Activated naive CD4-positive, alpha-beta T cell treated with anti-CD3 and anti-CD28 coated beads, Interleukin-2, amount 10 ng/mL, durations not matched to agents 7 days and 5 days (primary cell): ENCODE results near the gene ATG3.
"Not testable (repeated sequence)": the region's sequence is repeated elsewhere in the genome, so short reads cannot be mapped to it uniquely, and the experiment has no call there.

ENCODE experiments used
- CTCF ChIA-PET: fragments of 350-600 bp; sonication (Branson Sonifier 250); formaldehyde crosslinking; loops from one replicate; lab custom pipeline; 2021; ENCODE audit warnings: antibody characterized with exemption; lab: Charles Lee
- DNase-seq: peaks from one replicate; pipeline ENCODE4 v3.0.0-alpha.2; 2020
- H3K27ac Mint-ChIP-seq: one replicate; pipeline ENCODE4 v1.8.0; 2021; ENCODE audit warnings: mild to moderate bottlenecking, moderate library complexity, mixed read lengths
- H3K27me3 Mint-ChIP-seq: one replicate; pipeline ENCODE4 v1.8.0; 2021; ENCODE audit warnings: mild to moderate bottlenecking, mixed read lengths
- H3K36me3 Mint-ChIP-seq: one replicate; pipeline ENCODE4 v1.8.0; 2021; ENCODE audit warnings: mixed read lengths
- H3K4me1 Mint-ChIP-seq: one replicate; pipeline ENCODE4 v1.8.0; 2021; ENCODE audit warnings: mixed read lengths
- H3K4me3 Mint-ChIP-seq: one replicate; pipeline ENCODE4 v1.8.0; 2021; ENCODE audit warnings: mild to moderate bottlenecking, moderate library complexity, mixed read lengths
- H3K9me3 Mint-ChIP-seq: one replicate; pipeline ENCODE4 v1.8.0; 2021; ENCODE audit warnings: mixed read lengths

ATG3 gene

DNA sequence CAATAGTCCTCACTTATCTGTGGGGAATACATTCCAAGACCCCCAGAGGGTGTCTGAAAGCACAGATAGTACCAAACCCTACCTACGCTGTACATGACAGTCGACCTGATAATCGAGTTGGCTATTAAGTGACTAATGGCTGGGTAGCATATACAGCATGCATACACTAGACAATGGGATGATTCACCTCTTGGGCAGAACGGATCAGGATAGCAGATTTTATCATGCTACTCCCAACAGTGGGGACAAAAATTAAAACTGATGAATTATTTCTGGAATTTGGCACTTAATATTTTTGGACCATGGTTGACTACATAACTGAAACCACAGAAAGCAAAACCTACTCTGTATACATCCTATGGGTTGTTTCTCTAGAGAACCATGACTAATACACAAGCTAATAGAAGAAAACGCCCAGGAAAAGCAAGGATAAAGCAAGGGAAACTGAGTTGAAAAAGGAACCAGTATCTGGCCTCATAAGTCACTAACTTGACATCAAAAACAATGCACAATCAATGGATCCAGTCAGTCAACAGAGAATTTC lies 15.5 kb downstream of the ATG3 start:
- Mint-ChIP-seq H3K4me3 (no peak overlapping the region), H3K36me3 (peaks cover 41% of the 10 kb centered on the region), H3K4me1 (no peaks in the 10 kb centered on the region), H3K27ac (no peak overlapping the region), H3K9me3 (no peaks in the 10 kb centered on the region), H3K27me3 (no peaks in the 10 kb centered on the region)
- DNase-seq, result no peak
- CTCF ChIA-PET, result no interaction called here

GRCh38 chr3:112539825-112540650 lies 21.7 kb downstream of the ATG3 start:
- Mint-ChIP-seq H3K27ac (no peak overlapping the region), H3K36me3 (peaks cover 55% of the 10 kb centered on the region), H3K4me3 (no peak overlapping the region), H3K9me3 (no peaks in the 10 kb centered on the region), H3K4me1 (peaks cover 7% of the 10 kb centered on the region), H3K27me3 (no peaks in the 10 kb centered on the region)
- CTCF ChIA-PET, result no interaction called here
- no peak for DNase-seq

GRCh38 chr3:112531358-112531781 lies 30.4 kb downstream of the ATG3 start:
- Mint-ChIP-seq H3K36me3 (peaks cover 42% of the 10 kb centered on the region), H3K27me3 (no peaks in the 10 kb centered on the region), H3K4me3 (no peak overlapping the region), H3K4me1 (no peaks in the 10 kb centered on the region), H3K9me3 (no peaks in the 10 kb centered on the region), H3K27ac (no peak overlapping the region)
- CTCF ChIA-PET, result interaction anchor here (0.8 to 1.5 kb wide), 8 partner anchors 13 to 420 kb away, joined by 3 to 13 read pairs (median 4); partner anchors contain the start of gene SLC9C1
- no peak for DNase-seq

- Mint-ChIP-seq H3K27me3 (no peaks in the 10 kb centered on the region), H3K4me1 (no peaks in the 10 kb centered on the region), H3K27ac (no peak overlapping the region), H3K4me3 (no peak overlapping the region), H3K9me3 (no peaks in the 10 kb centered on the region), H3K36me3 (peaks cover 40% of the 10 kb centered on the region)
- no peak for DNase-seq
- CTCF ChIA-PET, result interaction anchor here (0.7 to 1.5 kb wide), 9 partner anchors 12 to 420 kb away, joined by 3 to 13 read pairs (median 4); partner anchors contain the start of gene SLC9C1
These were observed 31.2 kb downstream of the ATG3 start for GRCh38 chr3:112530573-112530972.

DNA sequence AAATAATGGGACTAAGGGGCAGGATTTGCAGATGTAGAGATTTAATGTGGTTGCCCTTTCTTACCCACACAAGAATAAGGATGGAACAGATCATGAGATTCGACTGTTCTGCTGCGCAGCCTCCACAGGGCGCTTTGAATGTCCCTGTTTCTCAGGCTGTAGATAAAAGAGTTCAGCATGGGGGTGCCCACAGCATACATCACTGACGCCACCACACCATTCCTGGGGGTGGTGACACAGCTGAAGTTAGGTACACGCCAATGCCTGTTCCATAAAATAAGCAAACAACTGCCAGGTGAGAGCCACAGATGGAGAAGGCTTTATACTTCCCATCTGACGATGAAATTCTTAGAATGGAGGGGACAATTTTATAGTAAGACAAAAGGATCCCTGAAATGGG lies 37.6 kb downstream of the ATG3 start:
- H3K4me3 Mint-ChIP-seq, DNase-seq, CTCF ChIA-PET, H3K9me3 Mint-ChIP-seq, H3K27ac Mint-ChIP-seq, H3K4me1 Mint-ChIP-seq, H3K27me3 Mint-ChIP-seq: not testable (repeated sequence)
- peaks cover 12% of the 10 kb centered on the region for H3K36me3 Mint-ChIP-seq

DNA sequence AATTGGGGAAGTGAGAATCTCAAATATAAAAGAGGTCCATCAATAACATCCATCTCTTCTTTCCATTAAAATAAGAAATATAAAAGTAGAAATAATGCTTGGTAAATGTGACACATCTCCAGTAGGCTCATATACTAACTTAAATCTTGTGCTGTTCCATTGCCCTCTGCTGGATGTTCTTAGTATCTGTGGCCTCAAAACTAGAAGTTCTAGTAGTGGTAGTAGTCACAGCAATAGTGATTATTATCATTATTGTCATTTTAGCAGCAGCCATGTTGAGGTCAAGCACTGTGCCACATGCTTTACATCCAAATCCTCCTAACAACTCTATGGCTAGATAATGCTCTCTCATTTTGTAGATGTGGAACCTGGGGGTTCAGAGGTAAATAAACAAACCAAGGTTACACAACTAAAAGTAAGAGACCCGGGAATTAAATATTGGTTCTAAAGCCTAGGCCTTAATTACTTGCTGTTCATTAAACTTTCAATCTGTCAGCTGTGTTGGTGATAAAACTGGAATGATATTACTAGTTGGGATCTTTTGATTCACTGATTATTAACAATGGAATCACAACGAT lies 42.2 kb downstream of the ATG3 start:
- peaks cover 5% of the 10 kb centered on the region for H3K9me3 Mint-ChIP-seq
- no peak overlapping the region for H3K4me3 Mint-ChIP-seq
- peaks cover 34% of the 10 kb centered on the region for H3K4me1 Mint-ChIP-seq
- peak; percentile 48 for DNase-seq
- H3K27ac Mint-ChIP-seq, result no peak overlapping the region
- no peaks in the 10 kb centered on the region for H3K27me3 Mint-ChIP-seq
- H3K36me3 Mint-ChIP-seq, result peaks cover 11% of the 10 kb centered on the region
- CTCF ChIA-PET, result interaction anchor here (0.8 to 6.3 kb wide), 14 partner anchors 19 to 412 kb away, joined by 3 to 53 read pairs (median 6); partner anchors contain the start of genes BTLA, CD200 and SLC9C1

DNA sequence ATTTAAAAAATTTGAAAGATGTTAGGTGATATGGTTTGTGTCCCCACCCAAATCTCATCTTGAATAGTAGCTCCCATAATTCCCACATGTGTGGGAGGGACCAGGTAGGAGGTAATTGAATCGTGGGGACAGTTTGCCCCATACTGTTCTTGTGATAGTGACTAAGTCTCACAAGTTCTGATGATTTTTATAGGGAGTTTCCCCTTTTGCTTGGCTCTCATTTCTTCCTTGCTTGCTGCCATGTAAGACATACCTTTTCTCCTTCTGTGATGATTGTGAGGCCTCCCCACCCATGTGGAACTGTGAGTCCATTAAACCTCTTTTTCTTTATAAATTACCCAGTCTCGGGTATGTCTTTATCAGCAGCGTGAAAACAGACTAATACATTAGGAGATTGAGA lies 42.8 kb downstream of the ATG3 start:
- H3K27ac Mint-ChIP-seq, result peak overlapping the region; percentile 56
- not testable (repeated sequence) for H3K9me3 Mint-ChIP-seq, H3K27me3 Mint-ChIP-seq, H3K4me3 Mint-ChIP-seq, DNase-seq
- H3K36me3 Mint-ChIP-seq, result peaks cover 11% of the 10 kb centered on the region
- peaks cover 40% of the 10 kb centered on the region for H3K4me1 Mint-ChIP-seq
- CTCF ChIA-PET, result interaction anchor here (0.9 to 6.3 kb wide), 9 partner anchors 12 to 412 kb away, joined by 3 to 53 read pairs (median 6); partner anchors contain the start of genes BTLA, CD200 and SLC9C1

DNA sequence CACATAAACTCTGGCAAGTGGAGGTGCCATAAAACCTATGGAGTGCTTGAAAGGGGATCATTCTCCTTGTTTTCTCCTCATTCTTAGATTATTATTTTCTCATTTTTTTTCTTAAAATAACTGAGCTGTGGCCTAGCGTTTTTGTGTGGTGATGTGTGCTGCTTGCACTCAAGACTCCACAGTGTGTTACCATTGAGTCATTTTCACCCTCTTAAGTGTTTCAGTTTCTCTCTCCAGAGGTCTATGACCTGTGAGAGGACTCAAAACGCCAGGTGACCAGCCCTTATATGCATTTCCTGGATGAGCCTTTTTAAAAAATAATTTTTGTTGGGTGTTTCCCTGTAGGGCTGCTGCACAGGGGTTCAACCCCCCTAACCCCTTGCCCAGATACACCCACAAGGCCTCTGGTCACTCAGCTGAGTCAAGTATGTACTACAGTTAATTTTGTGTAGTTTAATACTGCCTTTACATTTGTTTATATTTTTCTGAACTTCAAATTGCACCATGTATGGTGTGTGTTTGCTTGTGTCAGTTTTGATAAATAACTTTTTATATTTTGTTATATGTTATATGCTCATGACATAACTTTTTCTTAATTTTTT lies 47.1 kb downstream of the ATG3 start:
- CTCF ChIA-PET, result interaction anchor here (0.7 to 2.7 kb wide), 12 partner anchors 10 to 221 kb away, joined by 3 to 18 read pairs (median 3); partner anchors contain the start of genes BTLA and SLC9C1
- H3K4me1 Mint-ChIP-seq, result peaks cover 44% of the 10 kb centered on the region
- peaks cover 17% of the 10 kb centered on the region for H3K36me3 Mint-ChIP-seq
- DNase-seq, result peak; percentile 49
- H3K27me3 Mint-ChIP-seq, result no peaks in the 10 kb centered on the region
- no peak overlapping the region for H3K4me3 Mint-ChIP-seq
- peak overlapping the region; percentile 70 for H3K27ac Mint-ChIP-seq
- H3K9me3 Mint-ChIP-seq, result peaks cover 20% of the 10 kb centered on the region

DNA sequence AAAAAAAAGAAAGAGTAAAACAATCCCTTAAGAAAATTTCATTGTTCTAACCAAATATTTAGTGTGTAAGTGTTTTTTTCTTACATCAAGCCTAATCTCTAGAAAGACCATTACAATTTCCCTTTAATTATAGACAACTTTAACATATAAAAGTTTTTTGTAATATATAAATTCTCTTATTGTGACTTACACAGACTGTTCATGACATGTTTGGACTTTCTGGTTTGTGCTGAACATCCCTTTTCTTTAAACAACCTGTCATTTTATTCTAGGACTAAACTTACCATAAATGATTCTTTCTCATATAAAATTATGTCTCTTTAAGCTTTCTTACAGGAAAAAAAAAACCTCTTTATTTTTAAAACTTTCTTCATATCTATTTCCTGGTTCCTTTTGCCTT lies 49.4 kb downstream of the ATG3 start:
- H3K4me1 Mint-ChIP-seq, result peaks cover 37% of the 10 kb centered on the region
- H3K4me3 Mint-ChIP-seq, result no peak overlapping the region
- H3K9me3 Mint-ChIP-seq, result peaks cover 24% of the 10 kb centered on the region
- CTCF ChIA-PET, result no interaction called here
- no peaks in the 10 kb centered on the region for H3K27me3 Mint-ChIP-seq
- peaks cover 19% of the 10 kb centered on the region for H3K36me3 Mint-ChIP-seq
- no peak overlapping the region for H3K27ac Mint-ChIP-seq
- DNase-seq, result no peak

- H3K4me1 Mint-ChIP-seq, result peaks cover 25% of the 10 kb centered on the region
- no peaks in the 10 kb centered on the region for H3K27me3 Mint-ChIP-seq
- H3K4me3 Mint-ChIP-seq, result no peak overlapping the region
- DNase-seq, result no peak
- no peak overlapping the region for H3K27ac Mint-ChIP-seq
- CTCF ChIA-PET, result interaction anchor here (1.0 kb wide), 1 partner anchor 9 kb away, joined by 3 read pairs; the partner anchor contains the start of gene BTLA
- H3K36me3 Mint-ChIP-seq, result peaks cover 13% of the 10 kb centered on the region
- peaks cover 21% of the 10 kb centered on the region for H3K9me3 Mint-ChIP-seq
These were observed 52.9 kb downstream of the ATG3 start for GRCh38 chr3:112508860-112509259.

DNA sequence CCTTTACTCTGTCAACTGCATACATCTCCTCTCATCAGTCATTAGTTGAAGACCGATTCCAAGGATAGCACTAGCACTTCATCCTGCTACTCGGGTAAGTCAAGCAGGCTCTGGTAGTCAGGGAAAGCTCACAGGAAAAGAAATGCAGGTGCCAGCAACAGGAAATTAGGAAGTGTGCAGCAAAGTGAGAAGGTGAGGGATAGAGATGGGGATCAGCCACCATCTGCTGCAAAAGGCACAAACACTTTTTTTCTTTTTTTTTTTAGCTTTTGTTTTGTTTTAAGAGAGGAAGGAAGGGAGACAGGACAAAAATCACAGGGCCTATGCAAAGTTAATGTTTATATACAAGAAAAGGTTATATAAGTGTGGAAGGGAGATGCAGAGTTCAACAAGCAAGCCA lies 53.5 kb downstream of the ATG3 start:
- H3K27me3 Mint-ChIP-seq, result no peaks in the 10 kb centered on the region
- peaks cover 22% of the 10 kb centered on the region for H3K4me1 Mint-ChIP-seq
- CTCF ChIA-PET, result interaction anchor here (1.0 to 1.4 kb wide), 2 partner anchors 8 to 397 kb away, joined by 3 read pairs; partner anchors contain the start of gene BTLA
- no peak overlapping the region for H3K4me3 Mint-ChIP-seq
- peaks cover 21% of the 10 kb centered on the region for H3K9me3 Mint-ChIP-seq
- H3K36me3 Mint-ChIP-seq, result peaks cover 13% of the 10 kb centered on the region
- no peak overlapping the region for H3K27ac Mint-ChIP-seq
- no peak for DNase-seq

DNA sequence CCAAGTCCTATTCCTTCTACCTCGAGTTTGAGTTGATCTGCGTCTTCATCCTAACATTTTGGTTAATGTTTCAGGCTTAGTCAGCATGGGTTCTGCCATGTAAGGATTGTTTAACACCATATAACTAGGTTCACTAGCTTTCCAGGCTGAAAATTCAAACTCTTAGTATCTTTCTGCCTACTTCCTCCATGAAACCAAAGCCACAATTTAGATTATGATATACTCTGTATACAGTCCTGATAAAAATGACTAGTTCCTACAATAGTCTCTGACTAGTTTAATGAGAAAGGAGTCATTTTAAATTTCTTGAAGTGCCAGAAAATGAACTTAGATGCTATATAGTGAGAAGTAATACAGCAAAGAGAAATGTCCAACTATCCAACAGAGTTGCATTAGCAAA lies 55.9 kb downstream of the ATG3 start:
- H3K27ac Mint-ChIP-seq, result no peak overlapping the region
- H3K4me3 Mint-ChIP-seq, result no peak overlapping the region
- H3K27me3 Mint-ChIP-seq, result no peaks in the 10 kb centered on the region
- H3K4me1 Mint-ChIP-seq, result peaks cover 26% of the 10 kb centered on the region
- CTCF ChIA-PET, result interaction anchor here (1.3 kb wide), 1 partner anchor 201 kb away, joined by 3 read pairs; no protein-coding TSS in a partner anchor
- DNase-seq, result no peak
- H3K36me3 Mint-ChIP-seq, result peaks cover 9% of the 10 kb centered on the region
- H3K9me3 Mint-ChIP-seq, result peaks cover 13% of the 10 kb centered on the region

DNA sequence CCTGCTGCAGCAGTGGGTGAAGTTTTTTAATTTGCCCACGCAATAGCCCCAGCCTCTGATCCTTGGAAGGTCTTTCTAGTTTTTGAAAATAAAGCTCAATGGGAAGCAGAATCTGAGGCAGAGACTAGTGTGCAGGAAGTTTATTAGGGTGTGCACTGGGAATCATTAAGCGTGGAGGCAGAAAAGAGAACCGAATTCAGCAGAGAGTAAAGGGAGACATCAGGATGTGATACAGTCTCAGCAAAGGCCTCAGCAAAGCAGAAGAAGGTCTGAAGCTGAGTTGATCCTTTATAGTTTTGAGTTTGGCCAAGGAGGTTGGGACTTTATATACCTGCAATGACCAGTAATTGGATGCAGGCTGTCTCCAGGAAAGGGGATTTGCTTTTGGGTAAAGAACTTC lies 57.6 kb downstream of the ATG3 start:
- H3K4me1 Mint-ChIP-seq, result peaks cover 41% of the 10 kb centered on the region
- H3K36me3 Mint-ChIP-seq, result peaks cover 7% of the 10 kb centered on the region
- DNase-seq, result no peak
- H3K9me3 Mint-ChIP-seq, result peaks cover 3% of the 10 kb centered on the region
- CTCF ChIA-PET, result interaction anchor here (1.0 to 1.4 kb wide), 2 partner anchors 10 to 17 kb away, joined by 3 to 6 read pairs; no protein-coding TSS in a partner anchor
- no peaks in the 10 kb centered on the region for H3K27me3 Mint-ChIP-seq
- H3K27ac Mint-ChIP-seq, result no peak overlapping the region
- no peak overlapping the region for H3K4me3 Mint-ChIP-seq
